Activated T-helper 9 cell treated with anti-CD3 and anti-CD28 coated beads, Interleukin-2, amount 50 U/mL, for 16 hours (primary cell): ENCODE results near the gene GABRA5.
"Not testable (repeated sequence)": the region's sequence is repeated elsewhere in the genome, so short reads cannot be mapped to it uniquely, and the experiment has no call there.

Experiments
- DNase-seq: peaks from one replicate; pipeline ENCODE4 v3.0.0-alpha.2; 2020; ENCODE audit warnings: low read depth

Gene GABRA5

DNA sequence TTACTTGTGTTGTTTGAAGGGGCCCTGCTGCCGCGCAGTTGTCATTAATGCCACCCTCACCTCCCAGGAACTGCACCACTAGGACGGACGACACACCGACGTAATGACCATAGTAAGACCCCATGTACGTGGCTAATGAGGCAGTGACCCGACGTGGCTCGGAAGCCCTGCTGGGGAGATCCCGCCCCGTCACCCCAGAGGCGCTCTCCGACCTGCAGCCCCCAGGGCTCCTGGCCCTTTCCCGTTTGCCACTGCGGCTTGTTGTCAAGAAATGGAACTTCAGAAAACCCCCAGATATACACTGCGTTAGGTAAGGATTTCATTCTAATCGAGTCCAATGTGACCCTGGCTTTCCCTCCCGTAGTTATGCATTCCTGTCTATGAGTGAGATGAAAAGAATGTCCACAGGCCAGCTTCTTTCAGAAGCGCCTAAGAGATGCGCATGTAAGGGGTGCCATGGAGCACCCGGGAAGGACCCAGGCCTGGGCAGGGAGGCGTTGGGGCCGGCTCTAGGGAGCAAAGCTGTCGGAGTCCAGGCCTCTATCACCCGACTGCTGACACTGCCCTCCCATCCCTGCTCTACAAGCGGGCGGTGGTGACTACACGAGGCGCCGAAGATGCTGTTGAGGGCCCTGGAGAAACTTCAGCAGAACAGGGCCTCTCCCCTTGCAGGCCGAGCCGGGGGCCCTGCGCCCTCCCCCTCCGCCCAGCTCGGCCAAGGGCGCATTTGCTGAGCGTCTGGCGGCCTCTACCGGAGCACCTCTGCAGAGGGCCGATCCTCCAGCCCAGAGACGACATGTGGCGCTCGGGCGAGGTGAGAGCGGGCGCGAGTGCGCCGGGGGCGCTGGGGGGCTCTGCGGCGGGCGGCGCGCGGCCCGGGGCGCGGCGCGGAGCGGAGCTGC lies at the start of gene GABRA5:
Gene GABRA5, plus strand, starts transcription at position 765 of the 902 bp plus-strand sequence. CDS start 2,187 bp downstream, outside the sequence.
- no peak for DNase-seq

DNA sequence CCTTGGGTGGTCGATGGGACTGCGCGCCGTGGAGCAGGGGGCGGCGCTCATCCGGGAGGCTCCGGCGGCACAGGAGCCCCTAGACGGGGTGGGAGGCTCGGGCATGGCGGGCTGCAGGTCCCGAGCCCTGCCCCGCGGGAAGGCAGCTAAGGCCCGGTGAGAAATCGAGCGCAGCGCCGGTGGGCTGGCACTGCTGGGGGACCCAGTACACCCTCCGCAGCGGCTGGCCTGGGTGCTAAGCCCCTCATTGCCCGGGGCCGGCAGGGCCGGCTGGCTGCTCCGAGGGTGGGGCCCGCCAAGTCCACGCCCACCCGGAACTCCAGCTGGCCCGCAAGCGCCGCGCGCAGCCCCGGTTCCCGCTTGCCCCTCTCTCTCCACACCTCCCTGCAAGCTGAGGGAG lies 35.7 kb upstream of the GABRA5 start:
- not testable (repeated sequence) for DNase-seq

DNA sequence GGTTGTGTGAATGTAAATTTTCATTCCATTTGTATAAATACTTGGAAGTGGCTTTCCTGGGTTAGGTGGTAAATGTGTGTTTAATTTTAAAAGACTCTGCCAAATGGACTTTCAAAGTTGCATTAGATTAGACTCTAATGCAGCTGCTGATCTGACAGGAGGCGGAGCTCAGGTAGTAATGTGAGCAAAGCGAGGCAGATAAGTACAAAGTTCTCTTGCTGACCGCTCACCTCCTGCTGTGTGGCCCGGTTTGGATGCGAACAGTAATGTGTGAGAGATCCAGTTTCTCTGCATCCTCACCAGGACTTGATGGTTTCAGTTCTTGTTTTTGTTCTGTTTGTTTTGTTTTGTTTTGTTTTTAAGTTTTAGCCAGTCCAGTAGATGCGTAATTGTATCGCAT lies 34.9 kb upstream of the GABRA5 start:
- no peak for DNase-seq

DNA sequence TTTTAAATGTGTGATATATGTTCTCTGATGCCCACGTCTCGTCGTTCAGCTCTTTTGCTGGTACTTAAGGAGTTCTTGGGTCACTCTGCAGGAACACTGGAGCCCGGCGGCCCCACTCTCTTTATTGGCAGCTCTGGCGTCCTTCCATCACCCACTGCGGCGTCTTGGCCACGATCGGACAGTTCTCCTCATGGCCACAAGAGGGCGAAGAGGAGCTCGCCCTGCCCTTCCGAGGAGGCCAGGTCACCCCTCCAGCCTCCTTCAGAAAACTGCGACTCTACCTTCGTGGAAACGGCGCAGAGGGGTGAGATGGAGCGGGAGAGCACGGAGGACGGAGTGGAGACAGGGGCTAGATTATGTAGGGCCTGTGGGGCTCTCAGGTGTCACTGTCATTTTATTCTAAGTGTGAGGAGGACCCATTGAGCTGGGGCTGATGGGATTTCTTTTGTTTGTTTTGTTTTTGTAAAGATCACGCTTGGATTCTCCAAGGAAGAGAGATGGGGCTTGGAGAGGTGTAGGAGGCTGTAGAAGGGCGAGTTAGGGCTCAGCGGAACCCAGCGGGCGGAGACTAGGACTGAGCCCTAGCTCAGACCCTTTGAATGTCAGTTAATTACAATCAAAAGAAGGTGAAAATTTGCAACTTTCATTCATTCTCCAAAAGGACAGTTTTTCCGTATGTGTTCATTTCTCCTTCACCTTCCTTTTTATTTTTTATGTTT lies 28.0 kb upstream of the GABRA5 start:
- no peak for DNase-seq

DNA sequence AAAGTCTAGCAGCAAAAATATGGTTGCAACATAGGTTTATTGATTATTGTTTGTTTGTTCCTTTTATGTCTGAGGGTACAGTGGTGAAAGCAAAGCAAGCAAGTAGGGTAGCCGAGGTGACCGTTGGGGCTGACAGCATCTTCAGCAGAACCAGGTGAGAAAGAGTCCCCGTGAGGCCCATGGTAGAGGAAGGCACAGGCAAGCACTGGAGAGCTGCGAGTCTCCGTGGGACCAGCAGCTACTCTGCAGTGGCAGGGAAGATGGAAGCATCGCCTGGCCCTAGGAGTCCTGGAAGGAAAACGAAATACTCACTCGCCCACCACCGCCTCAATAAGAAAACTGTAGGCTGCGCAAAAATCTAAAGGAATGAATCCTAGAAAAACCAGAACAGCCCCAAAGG lies 25.3 kb upstream of the GABRA5 start:
- DNase-seq, result no peak

DNA sequence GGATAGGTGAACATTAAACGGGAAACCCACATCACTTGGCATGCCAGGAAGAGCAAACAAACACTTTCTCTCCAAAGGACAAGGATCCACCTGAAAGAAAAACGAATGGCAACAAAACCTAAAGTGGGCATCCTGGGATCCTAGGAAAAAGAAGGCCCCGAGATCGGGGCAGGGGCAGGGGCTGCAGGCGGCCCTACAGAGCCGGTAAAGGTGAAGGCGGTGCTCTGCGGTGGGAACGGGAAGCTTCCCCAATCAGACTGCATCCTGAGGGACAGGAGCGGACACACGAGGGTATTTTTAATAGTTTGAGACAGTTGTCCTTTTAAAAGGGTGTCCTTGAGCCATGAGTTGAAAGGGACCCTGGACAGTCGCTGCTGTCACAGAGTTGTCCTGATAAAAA lies 24.9 kb upstream of the GABRA5 start:
- no peak for DNase-seq

DNA sequence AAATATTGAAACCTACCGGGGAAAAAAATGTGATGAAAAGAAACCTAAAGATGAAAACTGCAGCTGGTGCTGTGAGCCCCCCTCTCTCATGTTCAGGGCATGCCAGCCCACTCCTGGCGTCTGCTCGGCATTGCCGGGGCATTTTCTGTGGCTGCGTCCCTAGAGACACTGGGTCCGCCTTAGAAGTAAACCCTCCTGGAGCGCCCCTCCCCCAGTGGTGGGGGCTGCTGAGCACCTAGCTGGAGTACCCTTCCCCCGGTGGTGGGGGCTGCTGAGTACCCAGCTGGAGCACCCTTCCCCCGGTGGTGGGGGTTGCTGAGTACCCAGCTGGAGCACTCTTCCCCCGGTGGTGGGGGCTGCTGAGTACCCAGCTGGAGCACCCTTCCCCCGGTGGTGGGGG lies 24.5 kb upstream of the GABRA5 start:
- DNase-seq, result no peak

DNA sequence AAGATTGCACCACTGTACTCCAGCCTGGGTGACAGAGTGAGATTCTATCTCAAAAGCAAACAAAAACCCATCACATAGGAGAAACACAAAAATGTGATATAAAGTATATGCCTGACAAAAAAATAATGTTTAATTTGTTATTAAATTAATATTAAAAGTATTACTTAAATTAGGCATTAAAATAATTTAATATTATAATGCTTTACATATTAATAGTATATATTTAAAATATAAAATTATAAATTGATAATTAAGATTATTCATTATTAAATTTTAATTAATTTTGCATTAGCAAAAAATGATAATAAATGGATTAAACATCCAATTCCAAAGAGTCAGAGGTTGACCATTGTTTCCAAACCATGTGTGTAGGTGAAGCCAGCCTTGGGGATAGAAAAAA lies 22.0 kb upstream of the GABRA5 start:
- no peak for DNase-seq

DNA sequence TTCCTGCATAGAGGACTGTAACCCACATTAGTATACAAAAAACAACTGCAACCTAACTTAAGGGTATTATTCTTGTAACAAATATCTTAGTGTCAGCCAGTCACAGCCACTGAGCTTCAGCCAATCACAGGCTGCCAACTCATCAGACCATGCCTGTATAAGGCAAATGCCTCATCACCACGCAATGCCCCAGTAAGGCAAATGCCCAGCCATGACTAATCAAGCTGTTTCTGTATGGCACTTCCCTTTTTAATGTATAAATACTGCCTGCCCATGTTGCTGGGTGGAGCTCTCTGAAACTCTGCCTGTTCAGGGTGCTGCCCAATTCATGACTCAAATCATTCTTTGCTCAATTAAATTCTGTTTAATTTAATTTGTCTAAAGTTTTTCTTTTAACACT lies 18.4 kb upstream of the GABRA5 start:
- no peak for DNase-seq

DNA sequence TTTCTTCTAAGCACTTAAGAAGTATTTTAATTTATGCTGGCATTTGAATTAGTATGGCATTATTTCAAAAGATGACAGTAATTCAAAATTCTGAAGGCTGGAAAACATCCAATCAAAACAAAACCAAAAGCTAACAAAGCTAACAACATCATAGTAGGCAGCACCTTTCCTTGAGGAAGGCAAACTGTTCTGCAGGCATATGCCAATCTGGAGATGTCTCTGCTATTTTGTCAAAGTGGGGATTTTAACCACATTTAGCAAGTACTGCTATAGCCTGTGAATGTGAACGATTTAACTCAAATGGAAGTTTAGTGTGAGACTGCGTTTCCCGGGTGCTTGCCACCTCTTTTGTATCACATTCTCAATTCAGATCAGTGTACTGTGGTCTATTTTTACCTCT lies 16.7 kb upstream of the GABRA5 start:
- no peak for DNase-seq

DNA sequence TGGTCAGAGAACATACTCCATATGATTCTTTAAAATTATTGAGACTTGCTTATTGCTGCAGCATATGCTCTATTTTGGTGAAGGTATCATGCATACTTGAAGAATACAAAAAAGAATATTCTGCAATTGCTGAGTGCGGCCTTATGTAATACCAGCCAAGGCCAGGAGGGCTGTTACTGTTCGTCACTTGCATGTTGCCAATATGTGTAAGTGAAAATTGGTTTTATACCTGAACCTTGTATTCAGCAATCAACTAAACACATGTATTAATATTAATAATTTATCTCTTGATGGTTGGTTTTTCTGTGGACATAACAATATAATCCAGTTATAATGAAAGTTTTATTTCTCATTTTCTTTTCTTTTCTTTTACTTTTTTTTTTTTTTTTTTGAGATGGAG lies 13.9 kb upstream of the GABRA5 start:
- no peak for DNase-seq

DNA sequence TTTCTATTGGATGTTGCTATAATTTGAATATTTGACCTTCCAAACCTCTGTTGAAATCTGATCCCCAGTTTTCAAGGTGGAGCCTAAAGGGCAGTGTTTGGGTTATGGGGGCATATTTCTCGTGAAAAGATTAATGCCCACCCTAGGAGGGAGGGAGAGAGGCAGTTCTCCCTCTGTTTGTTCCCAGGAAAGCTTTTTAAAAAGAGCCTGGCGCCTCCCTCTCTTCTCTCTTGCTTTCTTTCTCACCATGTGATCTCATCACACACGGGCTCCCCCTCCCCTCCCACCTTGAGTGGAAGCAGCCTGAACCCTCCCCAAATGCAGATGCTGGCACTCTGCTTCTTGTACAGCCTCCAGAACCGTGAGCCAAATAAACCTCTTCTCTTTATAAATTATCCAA lies 12.4 kb upstream of the GABRA5 start:
- no peak for DNase-seq

DNA sequence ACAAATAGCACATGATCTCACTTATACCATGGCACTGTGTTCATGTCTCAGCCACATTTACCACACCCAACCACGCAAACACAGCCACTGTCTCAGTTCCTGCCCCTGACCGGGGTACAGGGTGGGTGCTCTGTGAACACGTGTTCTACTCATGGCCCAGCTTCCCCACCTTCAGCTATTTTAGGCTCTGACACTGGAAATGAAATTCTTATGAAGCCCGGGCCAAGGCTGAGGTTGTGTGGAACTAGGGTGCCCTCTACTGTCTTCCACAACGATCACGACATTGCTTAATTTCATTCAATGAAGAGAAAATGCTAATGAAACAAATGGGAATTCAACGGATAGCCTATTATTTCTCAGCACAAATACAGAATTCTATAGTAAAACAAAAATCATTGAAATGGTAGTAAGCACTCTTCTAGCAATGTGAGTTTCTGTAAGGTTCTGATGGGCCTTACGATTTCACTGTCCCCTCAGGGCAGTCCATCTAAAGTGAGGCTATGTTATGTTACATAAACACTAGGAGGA lies 2.1 kb upstream of the GABRA5 start:
- no peak for DNase-seq

DNA sequence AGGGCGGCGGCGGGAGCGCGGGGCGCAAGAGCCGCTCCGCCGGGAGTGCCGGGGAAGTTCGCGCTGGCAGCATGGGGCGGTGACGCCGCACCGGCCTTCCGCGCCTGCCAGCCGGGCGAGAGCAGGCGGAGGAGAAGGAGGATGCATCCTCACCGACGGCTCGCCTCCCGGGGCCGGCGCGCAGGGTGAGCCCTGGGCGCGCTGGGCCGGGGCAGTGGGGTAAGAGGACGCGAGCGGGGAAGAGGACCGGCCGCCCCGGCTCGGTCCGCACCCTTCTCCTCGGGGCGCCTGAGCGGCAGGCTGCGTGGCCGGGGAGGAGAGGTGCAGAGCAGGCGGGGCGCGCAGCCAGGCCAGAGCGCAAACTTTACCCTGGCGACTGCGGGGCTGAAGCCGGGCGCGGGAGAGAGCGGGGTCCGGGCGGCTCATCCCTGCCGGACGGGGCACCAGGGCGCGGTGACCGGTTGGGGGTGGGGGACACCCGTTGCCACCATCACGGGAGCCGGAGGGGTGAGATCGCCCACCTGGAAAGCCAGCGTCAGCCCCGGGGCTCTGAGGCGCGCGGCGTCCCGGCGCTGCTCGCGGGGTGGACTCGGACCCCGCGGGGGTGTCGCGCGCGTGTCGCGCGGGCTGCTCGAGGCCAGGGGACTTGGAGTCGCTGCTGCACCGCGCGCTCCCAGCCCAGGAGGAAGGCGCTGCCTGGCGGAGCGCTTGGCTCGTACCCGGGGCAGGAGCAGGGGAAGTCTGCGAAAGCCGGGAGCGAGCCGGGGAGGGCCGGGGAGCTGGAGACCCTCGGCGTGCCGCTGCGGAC lies 542 bp downstream of the GABRA5 start:
- DNase-seq, result no peak

DNA sequence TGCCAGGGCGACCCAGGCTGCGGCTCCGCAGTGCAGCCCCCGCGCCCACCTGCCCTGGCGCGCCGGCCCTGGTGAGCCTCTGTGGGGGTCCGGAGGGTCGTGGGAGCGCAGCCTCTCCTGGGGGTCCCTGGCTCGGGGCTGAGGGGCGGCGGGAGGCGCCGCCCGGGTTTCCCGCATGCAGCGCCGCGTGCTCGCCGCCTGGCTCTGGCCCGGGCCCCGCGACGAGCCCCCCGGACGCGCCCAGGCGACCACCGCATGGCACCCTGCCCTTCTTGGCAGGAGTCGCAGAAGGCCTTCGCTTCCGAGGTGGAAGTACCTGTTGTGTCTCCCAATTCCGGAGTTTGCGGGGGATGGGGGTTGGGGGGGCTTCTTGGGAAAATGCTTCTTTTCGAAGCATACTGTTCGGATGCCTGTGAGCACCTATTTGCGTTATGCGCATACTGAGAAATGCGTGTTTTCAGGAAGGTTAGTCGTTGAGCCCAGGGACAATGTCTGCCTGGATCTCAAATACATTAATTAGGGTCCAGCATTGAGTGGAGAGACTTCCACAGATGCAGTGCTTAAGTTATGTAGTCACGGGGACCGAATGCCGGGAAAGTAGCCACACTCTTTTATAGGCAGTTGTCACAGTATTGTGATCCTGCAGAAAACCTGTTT lies 1.3 kb downstream of the GABRA5 start:
- no peak for DNase-seq

DNA sequence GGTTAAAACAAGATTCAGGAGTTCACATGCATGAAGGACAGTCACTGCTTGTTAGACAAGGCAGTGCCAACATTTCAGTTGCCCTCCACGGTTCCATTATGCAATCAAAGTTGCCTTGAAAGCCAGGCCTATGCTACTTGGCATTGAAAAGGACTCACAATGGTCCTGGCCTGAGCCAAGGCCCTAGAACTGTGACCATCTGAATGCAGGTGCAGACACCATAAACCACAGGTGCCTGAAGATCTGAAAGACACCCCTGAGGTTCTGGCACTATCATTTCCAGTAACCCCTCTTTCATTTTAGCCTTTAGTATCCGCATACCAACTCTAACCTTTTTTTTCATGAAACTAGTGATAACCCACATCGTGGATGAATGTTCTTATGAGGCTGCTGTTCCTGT lies 2.8 kb downstream of the GABRA5 start:
- no peak for DNase-seq

DNA sequence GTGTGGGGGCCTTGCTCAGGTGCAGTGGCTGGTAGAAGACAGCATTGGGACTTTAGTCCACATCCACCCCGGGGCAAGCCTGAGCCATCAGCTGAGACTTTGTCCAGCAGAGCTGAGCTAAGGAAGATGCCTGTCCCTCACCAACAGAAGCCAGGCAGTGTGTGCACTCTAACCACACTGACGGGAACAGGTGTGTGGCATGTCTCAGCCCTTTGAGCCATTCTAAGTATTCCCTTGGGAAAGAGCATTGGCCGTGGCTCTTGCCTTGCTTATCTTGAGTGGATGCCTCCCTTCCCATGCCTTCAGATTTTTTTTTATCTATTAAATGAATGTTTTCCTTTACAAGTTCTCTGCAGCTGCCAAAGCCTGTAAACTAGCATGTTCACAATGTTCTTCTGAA lies 3.5 kb downstream of the GABRA5 start:
- no peak for DNase-seq

DNA sequence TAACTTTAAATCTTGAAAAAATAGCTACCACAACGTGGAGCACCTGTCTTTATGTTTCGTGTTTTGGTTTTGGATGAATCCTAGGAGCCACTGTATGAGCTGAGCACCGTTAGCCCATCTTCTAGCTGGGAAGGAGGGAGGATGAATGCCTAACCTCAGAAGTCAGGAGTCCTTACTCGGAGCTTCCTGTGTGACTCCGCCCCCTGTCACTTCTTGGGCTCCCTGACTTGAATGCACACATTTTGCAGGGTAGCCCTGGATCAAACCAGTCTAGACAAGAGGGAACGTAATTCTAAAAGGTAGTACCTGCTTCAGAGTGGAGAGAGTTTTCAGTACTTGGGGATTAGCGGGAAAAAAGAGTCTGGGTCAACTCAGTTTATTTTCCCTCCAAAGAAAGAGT lies 5.3 kb downstream of the GABRA5 start:
- no peak for DNase-seq

DNA sequence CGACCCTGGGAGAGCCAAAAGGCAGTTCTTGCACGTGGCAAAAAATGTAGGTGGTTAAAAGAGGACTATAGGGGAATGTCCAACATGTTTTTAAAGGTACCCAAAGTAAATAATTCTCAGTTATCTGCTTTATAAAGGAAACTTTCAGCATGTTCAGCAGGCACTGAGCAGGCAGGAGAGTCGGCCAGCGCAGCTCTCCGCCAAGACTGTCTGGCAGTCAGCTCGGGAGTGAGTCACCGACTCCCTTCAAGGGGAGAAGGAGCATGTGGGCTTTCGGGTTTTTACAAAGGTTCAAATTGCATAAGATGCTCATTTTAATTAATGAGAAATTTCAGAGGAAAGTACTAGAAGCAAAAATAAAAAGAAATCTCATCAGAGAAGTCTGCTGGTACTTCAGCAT lies 7.0 kb downstream of the GABRA5 start:
- no peak for DNase-seq

DNA sequence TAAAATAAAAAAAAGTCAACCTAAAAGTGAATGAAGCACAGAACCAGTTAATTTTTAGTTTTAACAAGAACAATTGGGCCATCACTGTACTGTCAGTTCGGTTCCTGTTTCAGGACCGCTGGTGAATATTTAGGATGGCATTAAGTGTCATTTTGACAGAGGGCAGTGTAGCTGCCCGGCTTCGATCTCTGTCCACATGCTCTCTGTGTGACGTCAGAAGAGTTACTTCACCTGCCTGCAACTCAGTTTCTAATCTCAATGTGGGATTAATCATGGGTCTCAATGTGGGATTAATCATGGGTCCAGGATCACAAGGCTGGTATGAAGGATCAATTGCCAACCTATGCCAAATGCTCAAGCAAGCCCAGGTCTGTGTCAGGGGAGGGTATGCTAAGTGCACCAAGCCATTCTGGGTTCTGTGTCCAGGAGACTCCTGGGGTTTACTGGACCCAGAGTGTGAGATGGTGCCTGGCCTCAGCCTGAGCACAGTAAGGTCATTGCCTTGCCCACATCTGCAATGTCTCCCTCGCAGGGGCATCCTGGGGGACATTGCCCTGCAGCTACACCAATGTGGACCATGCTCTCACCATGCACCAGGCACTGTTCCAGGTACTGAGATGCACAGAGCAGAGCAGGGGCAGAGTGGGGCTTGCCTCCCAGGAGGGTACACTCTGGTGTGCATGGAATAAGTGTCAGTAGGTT lies 8.1 kb downstream of the GABRA5 start:
- DNase-seq, result no peak

DNA sequence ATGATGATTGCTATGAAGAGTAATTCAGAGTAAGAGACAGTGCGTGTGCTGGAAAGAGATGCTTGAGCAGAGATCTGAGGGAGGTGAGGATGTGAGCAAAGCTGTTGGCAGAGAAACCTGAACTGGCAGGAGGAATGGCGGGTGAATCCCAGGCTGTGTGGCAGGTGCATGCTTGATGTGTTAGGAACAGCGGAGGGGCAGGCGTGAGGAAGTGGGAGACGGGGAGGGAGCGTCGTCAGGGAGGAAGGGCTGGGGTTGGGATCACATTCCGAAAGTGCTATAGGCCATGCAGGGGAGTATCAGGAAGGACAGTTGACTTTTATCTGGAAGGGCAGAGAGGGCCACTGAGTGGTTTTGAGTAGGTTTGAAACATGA lies 8.6 kb downstream of the GABRA5 start:
- DNase-seq, result no peak
